CMK (cell line): Measurements from ENCODE around the gene TMEM185B.
"Not testable (repeated sequence)": the region's sequence is repeated elsewhere in the genome, so short reads cannot be mapped to it uniquely, and the experiment has no call there.

Experiments
- DNase-seq: peaks from one replicate; pipeline ENCODE4 v3.0.0-alpha.2; 2010; ENCODE audit warnings: low read depth

The TMEM185B gene

GRCh38 chr2:120208381-120209353 is 14.5 kb downstream of the TMEM185B start:
- DNase-seq, result no peak

- no peak for DNase-seq
Observed at GRCh38 chr2:120206022-120206581, 17.1 kb downstream of the TMEM185B start.

GRCh38 chr2:120204945-120205670 is 18.1 kb downstream of the TMEM185B start:
- no peak for DNase-seq

GRCh38 chr2:120204417-120204816 is 18.8 kb downstream of the TMEM185B start:
- DNase-seq, result no peak

- no peak for DNase-seq
Observed at GRCh38 chr2:120204022-120204405, 19.2 kb downstream of the TMEM185B start.

GRCh38 chr2:120203251-120204021 is 19.8 kb downstream of the TMEM185B start:
- DNase-seq, result no peak

- DNase-seq, result not testable (repeated sequence)
Observed at GRCh38 chr2:120199817-120200459, 23.3 kb downstream of the TMEM185B start.

GRCh38 chr2:120195553-120195952 is 27.6 kb downstream of the TMEM185B start:
- DNase-seq, result no peak

GRCh38 chr2:120192280-120192679 is 30.9 kb downstream of the TMEM185B start:
- no peak for DNase-seq

- no peak for DNase-seq
Observed at GRCh38 chr2:120189189-120189588, 34.0 kb downstream of the TMEM185B start.

- DNase-seq, result no peak
Observed at GRCh38 chr2:120182019-120182560, 41.1 kb downstream of the TMEM185B start.

- no peak for DNase-seq
Observed at GRCh38 chr2:120180066-120180465, 43.1 kb downstream of the TMEM185B start.

GRCh38 chr2:120179396-120179795 is 43.8 kb downstream of the TMEM185B start:
- DNase-seq, result no peak

GRCh38 chr2:120177973-120178372 is 45.2 kb downstream of the TMEM185B start:
- no peak for DNase-seq

GRCh38 chr2:120177001-120177621 is 46.1 kb downstream of the TMEM185B start:
- peak; percentile 9 for DNase-seq

- no peak for DNase-seq
Observed at GRCh38 chr2:120176526-120176925, 46.7 kb downstream of the TMEM185B start.

GRCh38 chr2:120174963-120175581 is 48.1 kb downstream of the TMEM185B start:
- peak; percentile 5 for DNase-seq
